ENCODE data around the gene LHFPL3.
"Not testable (repeated sequence)": the region's sequence is repeated elsewhere in the genome, so short reads cannot be mapped to it uniquely, and the experiment has no call there.

LHFPL3 gene

DNA sequence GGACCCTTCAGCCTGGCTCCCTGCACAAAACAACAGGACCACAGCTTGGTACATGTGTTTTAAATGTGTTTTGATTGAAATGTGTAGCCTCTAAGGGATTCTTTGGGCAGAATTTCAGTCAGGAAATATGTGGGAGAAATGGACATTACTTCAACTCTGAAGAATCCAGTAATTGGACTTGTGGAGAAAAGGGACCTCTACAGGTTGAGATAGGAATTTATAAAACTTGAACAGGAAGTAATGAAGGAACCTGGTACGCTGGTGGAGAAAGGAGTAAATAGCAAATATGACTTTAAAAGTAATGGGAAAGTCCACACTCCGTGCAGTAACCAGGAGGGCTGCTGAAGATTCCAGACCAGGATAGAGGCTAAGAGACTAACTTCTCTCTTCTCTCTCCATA is 220.5 kb downstream of the LHFPL3 start:
- Histone ChIP-seq H3K4me3 (ENCODE audit: low read depth, low read length) (no peak overlapping the region), H3K9me3 (no peaks in the 10 kb centered on the region), H3K4me1 (no peaks in the 10 kb centered on the region), H3K36me3 (no peaks in the 10 kb centered on the region), H3K27me3 (no peaks in the 10 kb centered on the region)
- DNase-seq: no peak
- TF ChIP-seq CTCF (IDR thresholded peaks at IDR 0.05; ENCODE audit: low read depth, low read length): peak; percentile 44

- no peaks in the 10 kb centered on the region for H3K27me3 ChIP-seq
- TF ChIP-seq CTCF (IDR thresholded peaks at IDR 0.05; ENCODE audit: low read depth, low read length): no peak
- no peak for DNase-seq
- no peak overlapping the region for H3K4me3 ChIP-seq (ENCODE audit: low read depth, low read length)
- H3K9me3 ChIP-seq: no peaks in the 10 kb centered on the region
- H3K36me3 ChIP-seq: no peaks in the 10 kb centered on the region
- H3K4me1 ChIP-seq: no peaks in the 10 kb centered on the region
Observed at GRCh38 chr7:104550362-104550761, 222.0 kb downstream of the LHFPL3 start.

DNA sequence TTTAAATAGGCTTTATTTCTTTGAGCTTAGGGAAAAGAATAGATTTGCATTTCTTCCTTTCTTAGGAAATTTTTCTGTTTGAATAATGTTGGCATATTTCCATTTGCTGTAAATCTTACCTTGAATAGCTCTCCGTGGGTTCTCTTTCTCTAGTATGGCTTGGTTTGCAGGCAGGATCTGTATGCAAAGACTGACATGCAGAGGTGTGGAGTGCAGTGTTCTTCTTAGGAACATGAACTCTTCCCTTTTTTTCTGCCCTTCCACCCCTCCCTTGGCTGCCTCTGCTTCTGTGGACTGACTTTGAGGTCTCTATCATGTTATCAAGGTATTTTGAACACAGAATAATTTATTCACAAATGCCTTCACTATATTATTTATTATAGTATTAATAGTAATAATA is 222.8 kb downstream of the LHFPL3 start:
- H3K4me1 ChIP-seq: no peaks in the 10 kb centered on the region
- no peaks in the 10 kb centered on the region for H3K36me3 ChIP-seq
- no peak overlapping the region for H3K4me3 ChIP-seq (ENCODE audit: low read depth, low read length)
- H3K9me3 ChIP-seq: no peaks in the 10 kb centered on the region
- no peak for DNase-seq
- H3K27me3 ChIP-seq: no peaks in the 10 kb centered on the region
- no peak for TF ChIP-seq CTCF (IDR thresholded peaks at IDR 0.05; ENCODE audit: low read depth, low read length)

DNA sequence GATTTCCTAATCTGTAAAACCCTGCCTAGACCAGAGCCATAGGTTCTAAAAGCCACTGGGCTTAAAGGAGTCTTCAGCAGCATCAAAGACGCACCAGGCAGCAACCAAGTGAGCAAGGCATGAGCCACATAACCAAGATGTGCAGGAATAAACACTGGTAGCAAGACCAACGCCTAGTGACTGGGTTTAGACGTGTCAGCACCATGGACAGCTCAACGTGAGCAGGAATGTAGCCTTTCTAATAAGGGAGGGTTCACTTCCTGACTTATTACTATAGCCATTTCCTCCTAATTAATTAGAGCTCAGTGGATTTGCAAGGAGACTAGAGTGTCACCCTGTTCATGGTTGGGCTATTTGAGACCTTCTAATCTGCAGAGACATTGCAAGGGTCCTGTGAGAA is 223.7 kb downstream of the LHFPL3 start:
- TF ChIP-seq CTCF (IDR thresholded peaks at IDR 0.05; ENCODE audit: low read depth, low read length): no peak
- Histone ChIP-seq H3K9me3 (no peaks in the 10 kb centered on the region), H3K36me3 (no peaks in the 10 kb centered on the region), H3K4me1 (no peaks in the 10 kb centered on the region), H3K27me3 (no peaks in the 10 kb centered on the region), H3K4me3 (ENCODE audit: low read depth, low read length) (no peak overlapping the region)
- DNase-seq: no peak

GRCh38 chr7:104553074-104553473 is 224.7 kb downstream of the LHFPL3 start:
- H3K9me3 ChIP-seq: no peaks in the 10 kb centered on the region
- no peak for TF ChIP-seq CTCF (IDR thresholded peaks at IDR 0.05; ENCODE audit: low read depth, low read length)
- H3K36me3 ChIP-seq: no peaks in the 10 kb centered on the region

DNA sequence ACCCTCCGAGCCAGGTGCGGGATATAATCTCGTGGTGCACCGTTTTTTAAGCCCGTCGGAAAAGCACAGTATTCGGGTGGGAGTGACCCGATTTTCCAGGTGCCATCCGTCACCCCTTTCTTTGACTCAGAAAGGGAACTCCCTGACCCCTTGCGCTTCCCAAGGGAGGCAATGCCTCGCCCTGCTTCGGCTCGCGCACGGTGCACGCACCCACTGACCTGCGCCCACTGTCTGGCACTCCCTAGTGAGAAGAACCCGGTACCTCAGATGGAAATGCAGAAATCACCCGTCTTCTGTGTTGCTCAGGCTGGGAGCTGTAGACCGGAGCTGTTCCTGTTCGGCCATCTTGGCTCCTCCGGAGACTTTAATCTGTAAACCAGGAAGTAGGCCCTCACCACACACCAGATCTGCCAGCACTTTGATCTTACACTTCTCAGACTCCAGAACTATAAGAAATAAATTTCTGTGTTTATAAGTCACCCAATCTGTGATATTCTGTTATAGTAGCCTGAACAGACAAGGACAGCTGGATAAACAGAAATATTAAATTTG is 235.0 kb downstream of the LHFPL3 start:
- H3K4me3 ChIP-seq (ENCODE audit: low read depth, low read length); DNase-seq; H3K9me3 ChIP-seq; H3K4me1 ChIP-seq; H3K36me3 ChIP-seq; H3K27me3 ChIP-seq: not testable (repeated sequence)

More at GRCh38 chr7:104553074-104553473, 224.7 kb downstream of the LHFPL3 start:
- H3K4me1 ChIP-seq: no peaks in the 10 kb centered on the region
- DNase-seq: no peak
- H3K4me3 ChIP-seq (ENCODE audit: low read depth, low read length): no peak overlapping the region
- H3K27me3 ChIP-seq: no peaks in the 10 kb centered on the region

DNA sequence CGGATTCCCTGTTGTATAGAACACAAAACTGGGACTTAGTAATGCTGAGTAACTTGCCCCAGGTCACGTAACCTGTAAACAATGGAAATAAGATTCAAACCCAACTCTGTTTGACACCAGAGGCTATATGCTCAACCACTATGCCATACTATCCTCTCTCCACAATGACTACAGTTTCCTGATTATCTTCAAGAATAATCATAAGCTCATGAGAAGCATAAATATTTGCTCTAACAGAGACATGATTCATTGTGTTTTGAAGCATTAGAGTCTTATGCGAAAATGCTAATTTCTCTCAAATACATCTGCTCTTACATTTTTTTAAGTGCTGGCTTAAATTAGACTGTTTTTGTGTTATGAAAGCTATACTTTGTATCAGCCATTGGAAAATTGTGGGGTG is 241.3 kb downstream of the LHFPL3 start:
- DNase-seq: no peak
- no peak for TF ChIP-seq CTCF (IDR thresholded peaks at IDR 0.05; ENCODE audit: low read depth, low read length)
- no peaks in the 10 kb centered on the region for H3K36me3 ChIP-seq
- H3K9me3 ChIP-seq: no peaks in the 10 kb centered on the region
- no peak overlapping the region for H3K4me3 ChIP-seq (ENCODE audit: low read depth, low read length)
- no peaks in the 10 kb centered on the region for H3K4me1 ChIP-seq
- peaks cover 3% of the 10 kb centered on the region for H3K27me3 ChIP-seq

All from BE2C (cell line).